GM10248 (cell line): ENCODE data around the gene UBXN11.

ENCODE experiments used
- CTCF ChIA-PET: fragments of 300-600 bp; sonication (Branson Sonifier 250); formaldehyde crosslinking; extraction: SDS; loops from one replicate; lab custom pipeline; 2021; ENCODE audit warnings: antibody characterized with exemption; lab: Yijun Ruan, JAX
- POLR2A ChIA-PET: fragments of 350-650 bp; sonication (Branson Sonifier 250); formaldehyde crosslinking; extraction: SDS; loops from one replicate; lab custom pipeline; 2020; ENCODE audit warnings: antibody characterized with exemption; lab: Yijun Ruan, JAX
- DNase-seq: peaks from one replicate; pipeline ENCODE4 v3.0.0; 2012; ENCODE audit errors: extremely low spot score
- TF ChIP-seq, protein P1 (sequence below): IDR thresholded peaks from 2 replicates; pipeline ENCODE4 v1.5.1; 2012; ENCODE audit warnings: mild to moderate bottlenecking, low read depth; ENCODE audit errors: extremely low read depth, missing control alignments, control extremely low read depth

UBXN11 gene

DNA sequence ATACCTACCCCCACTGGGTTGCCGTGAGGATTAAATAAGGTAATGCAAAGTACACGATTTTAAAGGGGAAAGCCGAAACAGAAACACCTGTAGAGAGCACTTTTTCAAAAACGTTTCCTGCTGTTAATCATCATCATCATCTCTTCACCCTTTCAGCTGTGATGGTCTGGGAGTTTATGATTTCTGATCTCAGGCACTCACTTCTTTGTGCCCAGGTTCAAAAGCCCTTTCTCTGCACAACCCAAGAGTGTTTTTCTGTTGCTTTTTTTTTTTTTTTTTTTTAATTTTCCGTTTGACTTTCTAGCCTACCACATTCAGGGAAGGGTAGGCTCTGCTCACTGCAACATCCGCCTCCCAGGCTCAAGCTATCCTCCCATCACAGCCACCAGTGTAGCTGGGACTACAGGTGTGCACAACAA, 936 bp upstream of the UBXN11 start:
- CTCF ChIA-PET: interaction anchor here (1.0 to 21.1 kb wide), 5 partner anchors 11 to 74 kb away, joined by 3 to 690 read pairs (median 13); partner anchors contain the start of genes CD52, CEP85 and SH3BGRL3
- DNase-seq: no peak
- TF ChIP-seq, protein P1, sequence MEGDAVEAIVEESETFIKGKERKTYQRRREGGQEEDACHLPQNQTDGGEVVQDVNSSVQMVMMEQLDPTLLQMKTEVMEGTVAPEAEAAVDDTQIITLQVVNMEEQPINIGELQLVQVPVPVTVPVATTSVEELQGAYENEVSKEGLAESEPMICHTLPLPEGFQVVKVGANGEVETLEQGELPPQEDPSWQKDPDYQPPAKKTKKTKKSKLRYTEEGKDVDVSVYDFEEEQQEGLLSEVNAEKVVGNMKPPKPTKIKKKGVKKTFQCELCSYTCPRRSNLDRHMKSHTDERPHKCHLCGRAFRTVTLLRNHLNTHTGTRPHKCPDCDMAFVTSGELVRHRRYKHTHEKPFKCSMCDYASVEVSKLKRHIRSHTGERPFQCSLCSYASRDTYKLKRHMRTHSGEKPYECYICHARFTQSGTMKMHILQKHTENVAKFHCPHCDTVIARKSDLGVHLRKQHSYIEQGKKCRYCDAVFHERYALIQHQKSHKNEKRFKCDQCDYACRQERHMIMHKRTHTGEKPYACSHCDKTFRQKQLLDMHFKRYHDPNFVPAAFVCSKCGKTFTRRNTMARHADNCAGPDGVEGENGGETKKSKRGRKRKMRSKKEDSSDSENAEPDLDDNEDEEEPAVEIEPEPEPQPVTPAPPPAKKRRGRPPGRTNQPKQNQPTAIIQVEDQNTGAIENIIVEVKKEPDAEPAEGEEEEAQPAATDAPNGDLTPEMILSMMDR: no peak
- POLR2A ChIA-PET: interaction anchor here (0.6 to 1.3 kb wide), 2 partner anchors 12 to 69 kb away, joined by 5 to 8 read pairs; no protein-coding TSS in a partner anchor

DNA sequence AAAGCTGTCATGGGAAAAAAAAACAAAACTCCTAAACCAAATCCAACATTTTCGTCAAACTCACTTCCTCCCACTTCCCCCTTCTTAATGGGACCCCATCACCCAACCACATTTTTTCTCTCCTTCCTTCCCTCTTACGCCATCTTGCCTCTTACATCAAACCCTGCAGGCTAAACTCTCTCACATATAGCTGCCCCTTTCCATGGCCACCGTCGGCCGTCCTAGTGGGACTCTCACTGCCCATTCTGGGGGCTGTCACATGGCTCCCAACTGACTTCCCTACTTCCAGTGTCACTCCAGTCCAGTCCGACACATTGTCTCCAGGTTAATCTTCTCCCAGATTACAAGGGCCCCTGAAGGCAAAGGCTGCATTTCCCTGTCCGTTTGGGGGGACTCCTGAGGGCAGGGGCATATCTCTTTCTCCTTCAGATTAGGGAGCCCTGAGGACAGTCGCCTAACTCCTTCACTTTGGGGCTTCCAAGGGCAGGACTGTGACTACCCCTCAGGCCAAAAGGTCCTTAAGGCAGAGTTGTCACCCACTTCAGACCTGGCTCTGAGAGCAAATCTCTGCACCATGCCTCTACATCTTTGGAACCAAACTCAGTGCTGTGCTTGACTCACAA, 658 bp downstream of the UBXN11 start:
- TF ChIP-seq, protein P1: no peak
- ChIA-PET CTCF (interaction anchor here (2.0 to 21.1 kb wide), 3 partner anchors 9 to 22 kb away, joined by 7 to 690 read pairs (median 17); partner anchors contain the start of gene SH3BGRL3), POLR2A (no interaction called here)
- DNase-seq: no peak

DNA sequence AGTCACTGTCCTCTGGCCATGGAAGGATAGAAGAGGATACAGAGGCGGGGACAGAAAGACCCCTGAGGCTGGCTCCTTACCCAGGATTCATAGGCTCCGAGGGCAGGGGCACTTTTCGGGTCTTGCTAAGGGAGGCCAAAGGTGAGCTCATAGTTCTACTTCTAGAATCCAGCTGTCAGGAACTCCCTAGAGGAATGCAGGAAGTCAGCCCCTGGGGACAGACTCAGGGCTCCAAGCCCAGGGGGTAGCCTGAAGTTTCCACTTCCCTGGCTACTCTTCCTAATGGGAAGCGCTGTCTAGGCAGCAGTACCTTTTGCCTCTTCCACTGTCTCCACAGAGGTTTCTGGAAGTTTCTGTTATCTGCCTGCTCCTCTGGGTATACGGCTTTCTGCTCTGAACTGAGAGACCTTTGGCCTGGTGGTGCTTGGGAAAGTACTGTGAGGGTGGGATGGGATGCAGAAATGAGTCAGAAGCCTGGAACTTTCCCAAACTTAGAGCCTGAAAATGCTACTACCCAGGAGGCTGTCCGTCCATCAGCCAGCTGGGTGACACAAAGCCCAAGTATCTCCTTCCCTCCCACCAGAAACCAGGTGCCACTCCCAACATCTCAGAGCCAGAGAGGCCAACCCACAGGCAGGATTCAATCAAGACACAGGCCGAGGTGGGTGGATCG, 3.6 kb downstream of the UBXN11 start:
- no peak for DNase-seq
- CTCF ChIA-PET: interaction anchor here (1.7 to 8.2 kb wide), 3 partner anchors 15 to 19 kb away, joined by 4 to 65 read pairs (median 17); partner anchors contain the start of gene CD52
- POLR2A ChIA-PET: no interaction called here
- TF ChIP-seq, protein P1: no peak

DNA sequence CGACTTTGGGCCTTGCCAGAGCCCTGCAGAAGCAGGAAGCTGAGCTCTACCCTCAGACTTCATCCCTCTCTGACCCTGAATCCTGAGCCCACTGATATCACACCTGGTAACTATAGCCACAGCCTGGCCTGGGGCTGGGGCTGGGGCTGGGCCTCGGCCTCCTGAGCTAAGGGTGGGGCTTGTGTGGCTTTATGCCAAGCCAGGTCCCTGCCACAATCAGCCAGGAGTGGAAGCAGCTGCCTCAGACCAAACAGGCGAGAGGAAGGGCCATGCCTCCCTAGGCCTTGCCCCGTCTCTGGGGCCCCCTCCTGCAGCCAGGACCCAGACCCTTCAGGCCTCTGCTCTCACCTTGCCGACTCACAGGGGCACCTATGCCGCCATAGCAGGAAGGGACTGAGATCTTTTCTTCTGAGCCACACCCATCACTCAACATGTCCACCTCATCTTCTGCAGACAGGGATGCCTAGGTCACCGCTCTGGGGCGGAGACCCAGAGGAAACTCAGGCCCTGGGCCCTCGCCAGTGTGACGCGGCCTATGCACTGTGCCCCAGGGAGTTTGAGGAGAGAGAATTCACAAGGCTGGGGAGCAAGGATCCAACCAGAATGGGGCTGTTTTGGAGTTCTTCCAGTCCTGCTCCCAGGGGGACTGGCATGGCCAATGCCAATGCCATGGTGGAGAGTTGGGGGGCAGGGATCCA, 5.7 kb downstream of the UBXN11 start:
- DNase-seq: no peak
- ChIA-PET CTCF (interaction anchor here (1.0 to 8.2 kb wide), 6 partner anchors 12 to 117 kb away, joined by 3 to 65 read pairs (median 7); partner anchors contain the start of gene CD52), POLR2A (no interaction called here)
- TF ChIP-seq, protein P1: no peak

DNA sequence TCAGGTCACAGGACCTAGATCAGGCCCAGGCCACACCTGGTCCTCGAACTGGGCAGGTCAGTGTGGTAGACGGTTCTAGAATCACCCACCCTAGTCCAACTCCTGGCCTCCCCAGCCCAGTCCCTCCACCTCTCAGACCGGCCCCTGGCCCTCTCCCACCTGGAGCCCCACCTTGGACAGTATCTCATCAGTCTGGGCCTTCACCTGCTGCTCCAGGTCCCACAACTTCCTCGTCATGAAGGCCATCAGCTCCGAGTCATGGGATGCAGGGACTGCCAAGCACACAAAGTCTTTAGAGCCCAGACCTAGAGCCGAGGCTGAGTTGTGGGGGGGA, 8.7 kb downstream of the UBXN11 start:
- CTCF ChIA-PET: interaction anchor here (1.1 to 8.2 kb wide), 3 partner anchors 9 to 24 kb away, joined by 5 to 65 read pairs (median 11); no protein-coding TSS in a partner anchor

More for the DNA sequence above, 8.7 kb downstream of the UBXN11 start:
- TF ChIP-seq, protein P1: no peak
- DNase-seq: no peak
- POLR2A ChIA-PET: interaction anchor here (2.1 kb wide), 1 partner anchor 20 kb away, joined by 5 read pairs; the partner anchor contains the start of gene CD52
